ENCODE measurements around the gene PLAAT5.

Gene PLAAT5

DNA sequence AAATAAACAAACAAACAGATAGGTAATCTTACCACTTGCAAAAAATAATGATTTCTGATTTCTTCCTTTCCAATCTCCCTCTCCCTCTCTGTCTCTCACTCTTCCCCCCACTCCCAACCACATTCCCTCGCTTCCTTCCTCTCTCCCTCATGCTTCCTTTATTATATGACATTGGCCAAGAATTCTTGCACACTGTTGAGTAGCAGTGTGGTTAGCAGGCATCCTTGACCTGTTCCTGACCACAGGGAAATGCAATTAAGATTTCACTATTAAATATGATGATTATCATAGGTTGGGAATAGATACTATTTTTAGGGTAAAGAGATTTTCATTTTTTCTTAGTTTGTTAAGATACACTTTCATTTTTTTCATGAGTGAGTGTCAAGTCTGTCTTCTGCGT is 30.9 kb upstream of the PLAAT5 start:
- TF ChIP-seq, protein P1, sequence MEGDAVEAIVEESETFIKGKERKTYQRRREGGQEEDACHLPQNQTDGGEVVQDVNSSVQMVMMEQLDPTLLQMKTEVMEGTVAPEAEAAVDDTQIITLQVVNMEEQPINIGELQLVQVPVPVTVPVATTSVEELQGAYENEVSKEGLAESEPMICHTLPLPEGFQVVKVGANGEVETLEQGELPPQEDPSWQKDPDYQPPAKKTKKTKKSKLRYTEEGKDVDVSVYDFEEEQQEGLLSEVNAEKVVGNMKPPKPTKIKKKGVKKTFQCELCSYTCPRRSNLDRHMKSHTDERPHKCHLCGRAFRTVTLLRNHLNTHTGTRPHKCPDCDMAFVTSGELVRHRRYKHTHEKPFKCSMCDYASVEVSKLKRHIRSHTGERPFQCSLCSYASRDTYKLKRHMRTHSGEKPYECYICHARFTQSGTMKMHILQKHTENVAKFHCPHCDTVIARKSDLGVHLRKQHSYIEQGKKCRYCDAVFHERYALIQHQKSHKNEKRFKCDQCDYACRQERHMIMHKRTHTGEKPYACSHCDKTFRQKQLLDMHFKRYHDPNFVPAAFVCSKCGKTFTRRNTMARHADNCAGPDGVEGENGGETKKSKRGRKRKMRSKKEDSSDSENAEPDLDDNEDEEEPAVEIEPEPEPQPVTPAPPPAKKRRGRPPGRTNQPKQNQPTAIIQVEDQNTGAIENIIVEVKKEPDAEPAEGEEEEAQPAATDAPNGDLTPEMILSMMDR (IDR thresholded peaks at IDR 0.05; ENCODE audit: low read depth, low read length, missing control alignments) = no peak
- no peak for DNase-seq (ENCODE audit: extremely low read depth, low read depth)
- H3K4me3 ChIP-seq (replicated peaks; ENCODE audit: low read depth, low read length) = no peak overlapping the region

DNA sequence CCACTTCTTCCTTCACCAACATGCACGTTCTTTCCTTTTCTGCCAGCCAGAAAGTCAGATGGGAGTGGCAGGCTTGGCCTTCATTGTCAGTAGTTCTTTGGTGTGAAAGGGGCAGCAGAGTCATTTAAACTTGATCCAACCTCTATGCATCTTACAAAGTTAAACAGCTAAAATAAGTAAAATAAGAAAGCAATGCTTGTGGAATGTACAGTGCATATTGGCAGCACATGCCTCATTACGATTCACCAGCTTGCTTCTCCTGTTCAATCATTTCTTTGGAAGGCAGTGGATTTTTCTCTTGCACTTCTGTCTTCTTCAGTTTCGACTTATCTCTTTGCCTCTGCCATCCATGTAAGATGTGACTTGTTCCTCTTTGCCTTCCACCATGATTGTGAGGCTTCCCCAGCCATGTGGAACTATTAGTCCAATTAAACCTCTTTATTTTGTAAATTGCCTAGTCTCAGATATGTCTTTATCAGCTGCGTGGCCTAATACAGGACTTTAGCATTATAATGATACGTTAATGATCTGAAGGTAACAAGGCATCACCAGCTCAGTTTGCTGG is 29.7 kb upstream of the PLAAT5 start:
- TF ChIP-seq, protein P1 (IDR thresholded peaks at IDR 0.05; ENCODE audit: low read depth, low read length, missing control alignments) = no peak
- no peak for DNase-seq (ENCODE audit: extremely low read depth, low read depth)
- H3K4me3 ChIP-seq (replicated peaks; ENCODE audit: low read depth, low read length) = no peak overlapping the region

DNA sequence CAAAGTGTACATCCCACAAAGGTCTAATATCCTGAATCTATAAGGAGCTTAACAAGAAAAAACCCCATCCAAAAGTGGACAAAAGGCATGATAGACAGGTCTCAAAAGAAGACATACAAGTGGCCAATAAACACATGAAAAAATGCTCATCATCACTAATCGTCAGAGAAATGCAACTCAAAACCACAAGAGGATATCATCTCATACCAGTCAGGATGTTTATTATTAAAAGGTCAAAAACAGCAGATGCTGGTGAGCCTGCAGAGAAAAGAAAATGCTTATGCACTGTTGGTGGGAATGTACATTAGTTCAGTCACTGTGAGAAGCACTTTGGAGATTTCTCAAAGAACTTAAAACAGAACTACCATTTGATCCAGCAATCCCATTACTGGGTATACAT is 27.6 kb upstream of the PLAAT5 start:
- no peak for DNase-seq (ENCODE audit: extremely low read depth, low read depth)
- no peak overlapping the region for H3K4me3 ChIP-seq (replicated peaks; ENCODE audit: low read depth, low read length)
- TF ChIP-seq, protein P1 (IDR thresholded peaks at IDR 0.05; ENCODE audit: low read depth, low read length, missing control alignments) = no peak

DNA sequence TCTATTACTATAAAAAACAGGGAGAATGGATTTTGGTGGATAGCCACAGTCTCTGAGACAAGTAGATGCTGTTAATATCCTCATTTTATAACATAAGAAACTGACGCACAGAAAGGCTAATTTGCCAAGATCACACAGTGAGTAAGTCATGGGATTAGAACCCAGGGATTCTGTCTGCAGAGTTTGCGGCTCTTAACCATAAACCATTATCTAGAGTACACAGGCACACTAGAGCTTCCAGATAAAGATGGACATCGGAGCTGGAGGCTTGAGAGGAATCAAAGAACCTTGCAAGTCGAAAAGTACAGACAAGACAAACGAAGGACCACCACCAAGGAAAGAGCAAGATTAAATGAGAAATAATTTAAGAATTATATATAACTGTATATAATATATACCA is 26.2 kb upstream of the PLAAT5 start:
- DNase-seq (ENCODE audit: extremely low read depth, low read depth) = no peak
- TF ChIP-seq, protein P1 (IDR thresholded peaks at IDR 0.05; ENCODE audit: low read depth, low read length, missing control alignments) = no peak
- no peak overlapping the region for H3K4me3 ChIP-seq (replicated peaks; ENCODE audit: low read depth, low read length)

DNA sequence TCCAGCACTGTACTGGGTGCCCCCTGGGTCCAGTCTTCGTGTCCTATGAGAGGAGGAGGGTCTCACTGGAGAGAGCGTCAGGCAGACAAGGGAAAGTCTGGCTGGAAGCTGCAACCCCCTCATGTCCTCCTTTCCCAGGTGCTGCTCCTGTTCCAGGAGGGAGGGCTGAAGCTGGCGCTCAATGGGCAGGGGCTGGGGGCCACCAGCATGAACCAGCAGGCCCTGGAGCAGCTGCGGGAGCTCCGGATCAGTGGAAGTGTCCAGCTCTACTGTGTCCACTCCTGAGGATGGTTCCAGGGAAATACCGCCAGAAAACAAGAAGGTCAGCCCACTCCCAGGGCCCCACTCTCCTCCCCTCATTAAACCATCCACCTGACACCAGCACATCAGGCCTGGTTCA is 25.1 kb upstream of the PLAAT5 start:
- no peak for DNase-seq (ENCODE audit: extremely low read depth, low read depth)
- TF ChIP-seq, protein P1 (IDR thresholded peaks at IDR 0.05; ENCODE audit: low read depth, low read length, missing control alignments) = no peak
- no peak overlapping the region for H3K4me3 ChIP-seq (replicated peaks; ENCODE audit: low read depth, low read length)

DNA sequence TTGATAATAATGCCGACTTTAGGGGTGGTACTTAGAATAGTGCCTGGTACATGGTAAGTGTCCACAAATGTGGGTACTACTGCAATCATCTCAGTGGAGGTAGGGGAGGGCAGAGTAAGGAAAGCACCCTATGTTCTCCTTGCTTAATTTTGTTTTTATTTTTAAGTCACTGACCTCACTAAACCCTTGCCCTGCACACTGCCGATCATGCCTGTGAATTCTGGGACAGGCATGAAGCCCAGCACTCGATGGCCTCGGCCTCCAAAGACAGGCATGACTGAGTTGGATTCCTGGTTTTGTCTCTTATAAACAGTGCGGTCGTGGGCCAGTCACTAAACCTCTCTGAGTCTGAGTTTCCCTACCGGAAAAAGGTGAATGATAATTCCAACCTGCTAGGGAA is 21.8 kb upstream of the PLAAT5 start:
- H3K4me3 ChIP-seq (replicated peaks; ENCODE audit: low read depth, low read length) = no peak overlapping the region
- TF ChIP-seq, protein P1 (IDR thresholded peaks at IDR 0.05; ENCODE audit: low read depth, low read length, missing control alignments) = no peak
- DNase-seq (ENCODE audit: extremely low read depth, low read depth) = no peak
